Sigmoid colon (tissue), 7 donors: ENCODE measurements around the gene FBXO48. TPM values are rescaled to one million over a fixed set of nuclear protein-coding genes. Genes with fewer than 3 reads are reported as not detected.
A peak's percentile ranks its signal among the peaks of the same experiment; 100 is the strongest.
"Not testable (repeated sequence)": the region's sequence is repeated elsewhere in the genome, so short reads cannot be mapped to it uniquely, and the experiment has no call there.

ENCODE experiments used
- DNase-seq: peaks from one replicate; pipeline ENCODE4 v3.0.0-alpha.2; 2019
- H3K27ac ChIP-seq, 4 donors: fragments of 200-600 bp; sonication (generic); one replicate each; pipeline ENCODE4 v1.5.1; 2016 to 2019; ENCODE audit warnings: mild to moderate bottlenecking in 1 of 4
- H3K27me3 ChIP-seq, 3 donors: fragments of 200-600 bp; sonication (generic); one replicate each; pipeline ENCODE4 v1.5.1; 2019; ENCODE audit warnings: mild to moderate bottlenecking in 1 of 3
- H3K36me3 ChIP-seq, 4 donors: fragments of 200-600 bp; sonication (generic); one replicate each; pipeline ENCODE4 v1.5.1; 2016 to 2019
- H3K4me1 ChIP-seq, 4 donors: fragments of 200-600 bp; sonication (generic); one replicate each; pipeline ENCODE4 v1.5.1; 2017 to 2019
- H3K4me3 ChIP-seq, 4 donors: fragments of 200-600 bp; sonication (generic); one replicate each; pipeline ENCODE4 v1.5.1; 2017 to 2019; ENCODE audit warnings: mild to moderate bottlenecking in 2 of 4, moderate library complexity in 1 of 4
- H3K9me3 ChIP-seq, 4 donors: fragments of 200-600 bp in 3 of 4; sonication (generic) in 3 of 4; one replicate each; pipeline versions ENCODE4 v1.5.1 to v1.6.1; 2013 to 2019
- CTCF ChIP-seq, 4 experiments: fragments of 450-650 bp in 3 of 4; fragments of 200-600 bp in 1 of 4; IDR thresholded peaks; one replicate each; pipeline ENCODE4 v1.5.1; 2016 to 2019; ENCODE audit warnings: antibody characterized with exemption in 4 of 4, mild to moderate bottlenecking in 3 of 4, moderate library complexity in 2 of 4
- EP300 ChIP-seq, 4 donors: sonication (generic); formaldehyde crosslinking; IDR thresholded peaks; one replicate each; pipeline ENCODE4 v1.6.1; 2017; ENCODE audit warnings: antibody characterized with exemption in 4 of 4
- POLR2A ChIP-seq, 2 donors: fragments of 450-650 bp; IDR thresholded peaks; one replicate each; pipeline ENCODE4 v1.6.1; 2016; ENCODE audit warnings: antibody characterized with exemption in 2 of 2, mild to moderate bottlenecking in 2 of 2, moderate library complexity in 2 of 2
- POLR2AphosphoS5 ChIP-seq, 4 donors: sonication (generic); formaldehyde crosslinking; IDR thresholded peaks; one replicate each; pipeline ENCODE4 v1.6.1; 2017; ENCODE audit warnings: antibody characterized with exemption in 4 of 4
- WGBS, 2 donors: extraction: QIAGEN DNeasy Blood & Tissue Kit; methylation state at CpG; one replicate each; pipeline ENCODE4 v1.1.7; 2013; 5-methylcytosine and 5-hydroxymethylcytosine counted together
- intact Hi-C: fragments of 100-400 bp; cut with DNase I; formaldehyde crosslinking; loops from one replicate; pipeline ENCODE4 v1.15.1; 2023
- polyA plus RNA-seq, 3 donors: library from polyadenylated mRNA; stranded (reverse); fragments of 200-250 nt; gene quantifications; one replicate each; pipeline ENCODE4 v1.2.3, GENCODE V29; 2013
- total RNA-seq, 4 donors: library from RNA; depleted of rRNA; stranded (reverse); fragments of >200 nt; gene quantifications; one replicate each; pipeline ENCODE4 v1.1.0, GENCODE V29; 2016
- donor health status: healthy with polysubstance abuse.
- donor health status: Bipolar disorder and iron deficiency.
- donor health status: healthy.

The FBXO48 gene
- total and polyA plus RNA-seq, 7 donors: 0.55 to 1.2 (median 0.70) TPM

- peak; percentile 74 for DNase-seq
- H3K36me3 ChIP-seq: no peaks in the 10 kb centered on the region
- no peaks in the 10 kb centered on the region for H3K9me3 ChIP-seq
- TF ChIP-seq CTCF (IDR thresholded peaks at IDR 0.05) (peak in 1 of 4 experiments; percentile 15), POLR2AphosphoS5 (IDR thresholded peaks at IDR 0.05) (no peak)
- H3K4me3 ChIP-seq: no peak overlapping the region
- H3K27me3 ChIP-seq: no peaks in the 10 kb centered on the region
- intact Hi-C loops: loop anchor here (10.0 kb wide), 1 partner anchor 194 kb away; the partner anchor contains the start of gene PPP3R1
- no peaks in the 10 kb centered on the region for H3K4me1 ChIP-seq
- 92 to 94% methylated on average over 24 of the region's 24 CpGs for WGBS, 2 donors
- H3K27ac ChIP-seq: no peak overlapping the region
These were observed 18.1 kb downstream of the FBXO48 start for GRCh38 chr2:68448671-68449653.

GRCh38 chr2:68447118-68447517, 20.0 kb downstream of the FBXO48 start:
- no peak overlapping the region for H3K4me3 ChIP-seq
- no peaks in the 10 kb centered on the region for H3K36me3 ChIP-seq
- H3K27ac ChIP-seq: no peak overlapping the region
- intact Hi-C loops: loop anchor here (10.0 kb wide), 1 partner anchor 192 kb away; the partner anchor contains the start of gene PPP3R1
- H3K9me3 ChIP-seq: no peaks in the 10 kb centered on the region
- DNase-seq: no peak
- no peaks in the 10 kb centered on the region for H3K27me3 ChIP-seq
- no peaks in the 10 kb centered on the region for H3K4me1 ChIP-seq
- TF ChIP-seq POLR2AphosphoS5 (IDR thresholded peaks at IDR 0.05): no peak
- no peak for TF ChIP-seq CTCF (IDR thresholded peaks at IDR 0.05)
- no peak for TF ChIP-seq POLR2A (IDR thresholded peaks at IDR 0.05)
- TF ChIP-seq EP300 (IDR thresholded peaks at IDR 0.05): no peak
- 90 to 94% methylated on average over 16 of the region's 16 CpGs for WGBS, 2 donors

GRCh38 chr2:68446425-68446824, 20.7 kb downstream of the FBXO48 start:
- H3K4me1 ChIP-seq, DNase-seq, H3K27me3 ChIP-seq, H3K27ac ChIP-seq, H3K36me3 ChIP-seq, H3K4me3 ChIP-seq, H3K9me3 ChIP-seq: not testable (repeated sequence)
- intact Hi-C loops: loop anchor here (10.0 kb wide), 1 partner anchor 192 kb away; the partner anchor contains the start of gene PPP3R1
- WGBS, 2 donors: 78 to 84% methylated on average over 2 to 3 of the region's 3 CpGs

GRCh38 chr2:68441994-68442322, 25.1 kb downstream of the FBXO48 start:
- 89 to 90% methylated on average over 2 of the region's 2 CpGs for WGBS, 2 donors
- TF ChIP-seq POLR2A (IDR thresholded peaks at IDR 0.05): no peak
- TF ChIP-seq CTCF (IDR thresholded peaks at IDR 0.05): no peak
- no peak for TF ChIP-seq EP300 (IDR thresholded peaks at IDR 0.05)
- TF ChIP-seq POLR2AphosphoS5 (IDR thresholded peaks at IDR 0.05): no peak
- no peaks in the 10 kb centered on the region for H3K36me3 ChIP-seq
- no peaks in the 10 kb centered on the region for H3K9me3 ChIP-seq
- H3K27ac ChIP-seq: no peak overlapping the region
- no peaks in the 10 kb centered on the region for H3K27me3 ChIP-seq
- peaks cover 0 to 17% (median 12%) of the 10 kb centered on the region in 4 donors for H3K4me1 ChIP-seq
- DNase-seq: no peak
- no peak overlapping the region for H3K4me3 ChIP-seq
- intact Hi-C loops: loop anchor here (1.0 to 10.0 kb wide), 3 partner anchors 80 to 320 kb away; partner anchors contain the start of gene PPP3R1

GRCh38 chr2:68441179-68441993, 25.7 kb downstream of the FBXO48 start:
- Histone ChIP-seq H3K27me3 (no peaks in the 10 kb centered on the region), H3K4me3 (no peak overlapping the region), H3K36me3 (no peaks in the 10 kb centered on the region), H3K27ac (peak overlapping the region in 3 of 4 donors; percentile 12 to 55 (median 40)), H3K9me3 (no peaks in the 10 kb centered on the region), H3K4me1 (peaks cover 0 to 22% (median 14%) of the 10 kb centered on the region in 4 donors)
- DNase-seq: peak; percentile 93
- intact Hi-C loops: loop anchor here (1.0 to 10.0 kb wide), 3 partner anchors 79 to 319 kb away; partner anchors contain the start of gene PPP3R1
- TF ChIP-seq EP300 (IDR thresholded peaks at IDR 0.05) (no peak), POLR2AphosphoS5 (IDR thresholded peaks at IDR 0.05) (peak in 1 of 4 donors; percentile 18), CTCF (IDR thresholded peaks at IDR 0.05) (peak; percentile 81 to 94 (median 89))
- WGBS, 2 donors: 32 to 41% methylated on average over 6 of the region's 6 CpGs
